HepG2 (cell line): ENCODE measurements around the gene GCH1. TPM values are rescaled to one million over a fixed set of nuclear protein-coding genes. Genes with fewer than 3 reads are reported as not detected.

Source experiments
- CAMTA2 ChIP-seq: sonication (generic); formaldehyde crosslinking; IDR thresholded peaks from 2 replicates; pipeline ENCODE4 v1.4.0; 2020; ENCODE audit warnings: mild to moderate bottlenecking, missing genetic modification reagents, borderline replicate concordance
- DBP ChIP-seq: sonication (generic); formaldehyde crosslinking; IDR thresholded peaks from 2 replicates; pipeline ENCODE4 v1.4.0; 2020; ENCODE audit warnings: missing genetic modification reagents; ENCODE audit errors: not compliant biosample characterization
- FOXM1 ChIP-seq: sonication (generic); formaldehyde crosslinking; IDR thresholded peaks from 2 replicates; pipeline ENCODE4 v1.5.0; 2020; ENCODE audit warnings: missing genetic modification reagents
- FOXP4 ChIP-seq: sonication (generic); formaldehyde crosslinking; IDR thresholded peaks from 2 replicates; pipeline ENCODE4 v1.4.0; 2020; ENCODE audit warnings: missing genetic modification reagents
- NFKB2 ChIP-seq: sonication (generic); formaldehyde crosslinking; IDR thresholded peaks from 2 replicates; pipeline ENCODE4 v1.4.0; 2020; ENCODE audit warnings: missing genetic modification reagents, borderline replicate concordance
- NONO ChIP-seq, 2 experiments: fragments of 450-650 bp in 1 of 2; sonication (generic) in 1 of 2; formaldehyde crosslinking in 1 of 2; IDR thresholded peaks in 1 of 2; conservative IDR thresholded peaks in 1 of 2; 2 replicates each; pipeline versions ENCODE4 v1.6.1 to v1.8.0; 2017 to 2022; ENCODE audit warnings: mild to moderate bottlenecking in 1 of 2, missing genetic modification reagents in 1 of 2, moderate library complexity in 1 of 2
- NR2C2 ChIP-seq: sonication (generic); formaldehyde crosslinking; IDR thresholded peaks from 2 replicates; pipeline ENCODE4 v1.4.0; 2020; ENCODE audit warnings: missing genetic modification reagents, mild to moderate bottlenecking, moderate library complexity, borderline replicate concordance
- PAX8 ChIP-seq: sonication (generic); formaldehyde crosslinking; IDR thresholded peaks from 2 replicates; pipeline ENCODE4 v1.8.0; 2022; ENCODE audit warnings: mild to moderate bottlenecking, missing genetic modification reagents, borderline replicate concordance
- PRMT3 ChIP-seq: sonication (generic); formaldehyde crosslinking; IDR thresholded peaks from 2 replicates; pipeline ENCODE4 v1.8.1; 2022; ENCODE audit warnings: low read depth, mild to moderate bottlenecking, moderate library complexity, missing genetic modification reagents, borderline replicate concordance
- TBL1XR1 ChIP-seq: fragments of 150-350 bp; IDR thresholded peaks from 2 replicates; pipeline ENCODE4 v1.6.1; 2014; ENCODE audit warnings: borderline replicate concordance, low read length; ENCODE audit not compliant: partially characterized antibody
- ZBTB40 ChIP-seq, 2 experiments: fragments of 450-650 bp in 1 of 2; sonication (generic) in 1 of 2; formaldehyde crosslinking in 1 of 2; IDR thresholded peaks; 2 replicates each; pipeline versions ENCODE4 v1.6.1 to v1.8.0; 2016 to 2022; ENCODE audit warnings: antibody characterized with exemption in 1 of 2, mild to moderate bottlenecking in 1 of 2, missing genetic modification reagents in 1 of 2
- ZBTB7A ChIP-seq: sonication (generic); formaldehyde crosslinking; IDR thresholded peaks from 2 replicates; pipeline ENCODE4 v1.8.0; 2022; ENCODE audit warnings: mild to moderate bottlenecking, missing genetic modification reagents
- ZBTB8A ChIP-seq: sonication (generic); formaldehyde crosslinking; IDR thresholded peaks from 2 replicates; pipeline ENCODE4 v1.4.0; 2020; ENCODE audit warnings: mild to moderate bottlenecking, low read depth, missing genetic modification reagents, borderline replicate concordance
- ZFP82 ChIP-seq: sonication (generic); formaldehyde crosslinking; IDR thresholded peaks from 2 replicates; pipeline ENCODE4 v1.5.1; 2020; ENCODE audit warnings: mild to moderate bottlenecking, missing genetic modification reagents, borderline replicate concordance
- ZKSCAN5 ChIP-seq: sonication (generic); formaldehyde crosslinking; IDR thresholded peaks from 2 replicates; pipeline ENCODE4 v1.5.1; 2020; ENCODE audit warnings: mild to moderate bottlenecking, missing genetic modification reagents
- ZNF460 ChIP-seq: sonication (generic); formaldehyde crosslinking; IDR thresholded peaks from 2 replicates; pipeline ENCODE4 v1.5.1; 2020; ENCODE audit warnings: missing genetic modification reagents, mild to moderate bottlenecking, borderline replicate concordance
- ZNF557 ChIP-seq: sonication (generic); formaldehyde crosslinking; IDR thresholded peaks from 2 replicates; pipeline ENCODE4 v1.4.0; 2020; ENCODE audit warnings: missing genetic modification reagents
- polyA plus RNA-seq, 8 experiments: library from polyadenylated mRNA; depleted of rRNA in 3 of 8; stranded (reverse) in 7 of 8; unstranded in 1 of 8; fragments of >200 nt; fragmentation: Illumina TruSeq in 4 of 8; extraction: Trizol in 4 of 8; gene quantifications; 2 replicates each; pipeline versions ENCODE4 v1.2.1 to v1.2.3, GENCODE V29; 2011 to 2016; ENCODE audit warnings: low read depth in 4 of 8, missing spikeins in 1 of 8, mixed read lengths in 1 of 8; ENCODE audit not compliant: insufficient read depth in 1 of 8
- total RNA-seq, 5 experiments: library from RNA; depleted of rRNA; stranded (reverse); fragments of >200 nt; fragmentation: Illumina TruSeq; extraction: Trizol; gene quantifications; 2 replicates each; pipeline ENCODE4 v1.2.3, GENCODE V29; 2016; ENCODE audit warnings: low read depth in 1 of 5

Gene GCH1
- total and polyA plus RNA-seq, 2 of the 13 experiments (the other 11 are each of a cell fraction or from before 2014, with no cell fraction given): 15.0 to 25.2 TPM

GRCh38 chr14:54902143-54902520 is 494 bp downstream of the GCH1 start (continued):
- TF ChIP-seq ZBTB40 (IDR thresholded peaks at IDR 0.05): no peak
- TF ChIP-seq ZBTB40 (CRISPR knock-in tag; IDR thresholded peaks at IDR 0.05): peak; percentile 15
- no peak for TF ChIP-seq NR2C2 (CRISPR knock-in tag)
- no peak for TF ChIP-seq PRMT3 (CRISPR knock-in tag)
- TF ChIP-seq TBL1XR1: no peak
- TF ChIP-seq ZBTB7A: no peak
- TF ChIP-seq ZFP82 (CRISPR knock-in tag): no peak
- TF ChIP-seq NONO (IDR thresholded peaks at IDR 0.05): no peak
- no peak for TF ChIP-seq NONO (CRISPR knock-in tag; conservative IDR thresholded peaks at IDR 0.05)
- no peak for TF ChIP-seq ZNF557 (CRISPR knock-in tag)
- TF ChIP-seq DBP (CRISPR knock-in tag): no peak
- TF ChIP-seq CAMTA2 (CRISPR knock-in tag): peak; percentile 45; the same call in 1 of the 2 replicates
- 0 out of 2 replicates have a peak, but pooled peaks have one; percentile 62 for TF ChIP-seq NFKB2 (CRISPR knock-in tag)
- no peak for TF ChIP-seq FOXM1 (CRISPR knock-in tag)
- no peak for TF ChIP-seq ZKSCAN5 (CRISPR knock-in tag)
- no peak for TF ChIP-seq ZNF460 (CRISPR knock-in tag)
- no peak for TF ChIP-seq FOXP4 (CRISPR knock-in tag)
- TF ChIP-seq ZBTB8A (CRISPR knock-in tag): peak; percentile 35; the same call in 1 of the 2 replicates
- no peak for TF ChIP-seq PAX8 (CRISPR knock-in tag)
